HG03175 (cell line): ENCODE data around the gene PALLD.

Experiments
- ATAC-seq: cut with Tn5 transposase; IDR thresholded peaks from one replicate; pipeline ENCODE4 v1.9.1; 2021; ENCODE audit warnings: mild to moderate bottlenecking, moderate library complexity; ENCODE audit not compliant: unreplicated experiment

PALLD gene

GRCh38 chr4:168857546-168858314 is 360.9 kb downstream of the PALLD start:
- no peak for ATAC-seq

- no peak for ATAC-seq
These were observed 362.2 kb downstream of the PALLD start for GRCh38 chr4:168859100-168859499.

GRCh38 chr4:168859888-168860694 is 363.2 kb downstream of the PALLD start:
- peak; percentile 94 for ATAC-seq

- no peak for ATAC-seq
These were observed 364.0 kb downstream of the PALLD start for GRCh38 chr4:168860827-168861226.

GRCh38 chr4:168863719-168864647 is 367.1 kb downstream of the PALLD start:
- ATAC-seq = no peak

GRCh38 chr4:168864821-168865541 is 368.1 kb downstream of the PALLD start:
- no peak for ATAC-seq

GRCh38 chr4:168865854-168866253 is 369.0 kb downstream of the PALLD start:
- ATAC-seq = no peak

GRCh38 chr4:168866635-168867034 is 369.8 kb downstream of the PALLD start:
- no peak for ATAC-seq

- ATAC-seq = no peak
These were observed 370.3 kb downstream of the PALLD start for GRCh38 chr4:168867128-168867527.

GRCh38 chr4:168868044-168868781 is 371.4 kb downstream of the PALLD start:
- no peak for ATAC-seq

GRCh38 chr4:168868802-168869201 is 371.9 kb downstream of the PALLD start:
- ATAC-seq = no peak

GRCh38 chr4:168870004-168870403 is 373.2 kb downstream of the PALLD start:
- ATAC-seq = no peak

- no peak for ATAC-seq
These were observed 374.8 kb downstream of the PALLD start for GRCh38 chr4:168871632-168872031.

GRCh38 chr4:168874083-168874482 is 377.2 kb downstream of the PALLD start:
- ATAC-seq = no peak

- no peak for ATAC-seq
These were observed 379.3 kb downstream of the PALLD start for GRCh38 chr4:168876106-168876505.

- ATAC-seq = peak; percentile 27
These were observed 380.9 kb downstream of the PALLD start for GRCh38 chr4:168877511-168878491.

GRCh38 chr4:168878623-168879022 is 381.8 kb downstream of the PALLD start:
- ATAC-seq = no peak

- ATAC-seq = peak; percentile 37
These were observed 382.3 kb downstream of the PALLD start for GRCh38 chr4:168879188-168879587.
